Lower lobe of right lung (tissue), 2 donors: ENCODE measurements around the gene FRMD1. TPM values are rescaled to one million over a fixed set of nuclear protein-coding genes. Genes with fewer than 3 reads are reported as not detected.
A peak's percentile ranks its signal among the peaks of the same experiment; 100 is the strongest.

Experiments used
- ATAC-seq, 2 donors: fragments of 200-7000 bp; cut with Tn5 transposase; one replicate each; pipeline ENCODE4 v1.9.1; 2020 to 2022; ENCODE audit warnings: mild to moderate bottlenecking in 2 of 2, moderate library complexity in 2 of 2
- DNase-seq: peaks from one replicate; pipeline ENCODE4 v3.0.0-alpha.2; 2020
- H3K27ac ChIP-seq: fragments of 200-600 bp; one replicate; pipeline ENCODE4 v1.8.0; 2022
- H3K27me3 ChIP-seq: fragments of 200-600 bp; one replicate; pipeline ENCODE4 v1.8.0; 2022; ENCODE audit warnings: low read depth
- H3K36me3 ChIP-seq: fragments of 200-600 bp; one replicate; pipeline ENCODE4 v1.8.0; 2022; ENCODE audit warnings: mild to moderate bottlenecking
- H3K4me1 ChIP-seq: fragments of 200-600 bp; one replicate; pipeline ENCODE4 v1.8.0; 2022
- H3K4me3 ChIP-seq: fragments of 200-600 bp; one replicate; pipeline ENCODE4 v1.8.0; 2022; ENCODE audit warnings: mild to moderate bottlenecking
- H3K9me3 ChIP-seq: fragments of 200-600 bp; one replicate; pipeline ENCODE4 v1.8.0; 2022
- CTCF ChIP-seq: fragments of 200-600 bp; IDR thresholded peaks from one replicate; pipeline ENCODE4 v1.8.0; 2022; ENCODE audit warnings: antibody characterized with exemption, mild to moderate bottlenecking
- intact Hi-C: fragments of 100-400 bp; cut with DNase I; formaldehyde crosslinking; loops from one replicate; pipeline ENCODE4 v1.11.0; 2022
- total RNA-seq: library from RNA; stranded (reverse); fragmentation: NEBNext Ultra II Directional; extraction: Animal tissue kit (Norgen Biotek cat#: 25700); gene quantifications from one replicate; pipeline ENCODE4 v1.2.1, GENCODE V29; 2021
- donor health status: DM: no; HTN: yes; CAD: no; lungs with severe emphysema.

FRMD1 gene
- total RNA-seq, 1 donor from 2014 or later, result not detected

- ATAC-seq (no peak), DNase-seq (no peak)
- H3K27ac ChIP-seq, result no peak overlapping the region
- no peak for TF ChIP-seq CTCF
- intact Hi-C loops, result no loop called here
- no peaks in the 10 kb centered on the region for H3K27me3 ChIP-seq
- no peaks in the 10 kb centered on the region for H3K4me1 ChIP-seq
- H3K9me3 ChIP-seq, result no peaks in the 10 kb centered on the region
- no peaks in the 10 kb centered on the region for H3K36me3 ChIP-seq
- H3K4me3 ChIP-seq, result no peak overlapping the region
Measured at GRCh38 chr6:168110437-168110836, 31.4 kb upstream of the FRMD1 start.

GRCh38 chr6:168109171-168109570 lies 30.2 kb upstream of the FRMD1 start:
- no peak for ATAC-seq
- intact Hi-C loops, result no loop called here
- no peak overlapping the region for H3K4me3 ChIP-seq

GRCh38 chr6:168107191-168107983 lies 28.4 kb upstream of the FRMD1 start:
- Histone ChIP-seq H3K36me3 (no peaks in the 10 kb centered on the region), H3K9me3 (no peaks in the 10 kb centered on the region), H3K27ac (no peak overlapping the region), H3K4me1 (no peaks in the 10 kb centered on the region), H3K27me3 (peaks cover 10% of the 10 kb centered on the region), H3K4me3 (no peak overlapping the region)
- intact Hi-C loops, result no loop called here
- no peak for ATAC-seq
- peak; percentile 26 for DNase-seq
- TF ChIP-seq CTCF, result no peak

More at GRCh38 chr6:168109171-168109570, 30.2 kb upstream of the FRMD1 start:
- Histone ChIP-seq H3K27ac (no peak overlapping the region), H3K27me3 (no peaks in the 10 kb centered on the region), H3K9me3 (no peaks in the 10 kb centered on the region), H3K36me3 (no peaks in the 10 kb centered on the region), H3K4me1 (no peaks in the 10 kb centered on the region)
- peak; percentile 39 for DNase-seq
- TF ChIP-seq CTCF, result no peak

GRCh38 chr6:168106633-168107005 lies 27.6 kb upstream of the FRMD1 start:
- ATAC-seq (no peak), DNase-seq (no peak)
- Histone ChIP-seq H3K27me3 (peaks cover 17% of the 10 kb centered on the region), H3K9me3 (no peaks in the 10 kb centered on the region), H3K4me1 (no peaks in the 10 kb centered on the region), H3K27ac (no peak overlapping the region), H3K4me3 (no peak overlapping the region), H3K36me3 (no peaks in the 10 kb centered on the region)
- no peak for TF ChIP-seq CTCF
- intact Hi-C loops, result no loop called here

GRCh38 chr6:168105813-168106632 lies 27.0 kb upstream of the FRMD1 start:
- no peak overlapping the region for H3K27ac ChIP-seq
- intact Hi-C loops, result no loop called here
- no peaks in the 10 kb centered on the region for H3K36me3 ChIP-seq
- DNase-seq (peak; percentile 32), ATAC-seq (no peak)
- no peaks in the 10 kb centered on the region for H3K9me3 ChIP-seq
- no peaks in the 10 kb centered on the region for H3K4me1 ChIP-seq
- no peak for TF ChIP-seq CTCF
- peaks cover 23% of the 10 kb centered on the region for H3K27me3 ChIP-seq
- H3K4me3 ChIP-seq, result no peak overlapping the region
